ENCODE data around the gene KCNIP3.

KCNIP3 gene

GRCh38 chr2:95295376-95295775, 1.8 kb upstream of the KCNIP3 start:
- Histone ChIP-seq H3K9ac (ENCODE audit: insufficient read length) (no peak overlapping the region), H3K36me3 (ENCODE audit: insufficient read depth, low read length) (no peaks in the 10 kb centered on the region), H3K27ac (no peak overlapping the region), H3K9me3 (ENCODE audit: low read depth, low read length) (no peaks in the 10 kb centered on the region), H3K4me3 (no peak overlapping the region)
- TF ChIP-seq EZH2 (IDR thresholded peaks at IDR 0.05) (no peak), POLR2AphosphoS5 (IDR thresholded peaks at IDR 0.05; ENCODE audit: borderline replicate concordance, low read depth, low read length) (no peak), FOXP2 (optimal IDR thresholded peaks at IDR 0.05; ENCODE audit: control extremely low read depth, extremely low read length, insufficient read depth) (no peak)
- no peak for DNase-seq (ENCODE audit: low read depth, low spot score)

GRCh38 chr2:95296011-95296410, 1.1 kb upstream of the KCNIP3 start:
- no peak for TF ChIP-seq FOXP2 (optimal IDR thresholded peaks at IDR 0.05; ENCODE audit: control extremely low read depth, extremely low read length, insufficient read depth)
- TF ChIP-seq EZH2 (IDR thresholded peaks at IDR 0.05) = no peak
- no peak for TF ChIP-seq POLR2AphosphoS5 (IDR thresholded peaks at IDR 0.05; ENCODE audit: borderline replicate concordance, low read depth, low read length)
- Histone ChIP-seq H3K9me3 (ENCODE audit: low read depth, low read length) (no peaks in the 10 kb centered on the region), H3K27ac (no peak overlapping the region), H3K9ac (ENCODE audit: insufficient read length) (no peak overlapping the region), H3K4me3 (no peak overlapping the region), H3K36me3 (ENCODE audit: insufficient read depth, low read length) (no peaks in the 10 kb centered on the region)
- no peak for DNase-seq (ENCODE audit: low read depth, low spot score)

- H3K4me3 ChIP-seq = no peak overlapping the region
- no peak for DNase-seq (ENCODE audit: low read depth, low spot score)
- H3K27ac ChIP-seq = no peak overlapping the region
- no peak overlapping the region for H3K9ac ChIP-seq (ENCODE audit: insufficient read length)
- no peaks in the 10 kb centered on the region for H3K9me3 ChIP-seq (ENCODE audit: low read depth, low read length)
- TF ChIP-seq FOXP2 (optimal IDR thresholded peaks at IDR 0.05; ENCODE audit: control extremely low read depth, extremely low read length, insufficient read depth) (no peak), EZH2 (IDR thresholded peaks at IDR 0.05) (no peak), POLR2AphosphoS5 (IDR thresholded peaks at IDR 0.05; ENCODE audit: borderline replicate concordance, low read depth, low read length) (no peak)
- H3K36me3 ChIP-seq (ENCODE audit: insufficient read depth, low read length) = no peaks in the 10 kb centered on the region
These were observed 670 bp downstream of the KCNIP3 start for GRCh38 chr2:95297639-95298395.

- Histone ChIP-seq H3K27ac (no peak overlapping the region), H3K4me3 (no peak overlapping the region), H3K9me3 (ENCODE audit: low read depth, low read length) (no peaks in the 10 kb centered on the region), H3K36me3 (ENCODE audit: insufficient read depth, low read length) (no peaks in the 10 kb centered on the region), H3K9ac (ENCODE audit: insufficient read length) (no peak overlapping the region)
- no peak for DNase-seq (ENCODE audit: low read depth, low spot score)
- TF ChIP-seq FOXP2 (optimal IDR thresholded peaks at IDR 0.05; ENCODE audit: control extremely low read depth, extremely low read length, insufficient read depth) = no peak
- no peak for TF ChIP-seq POLR2AphosphoS5 (IDR thresholded peaks at IDR 0.05; ENCODE audit: borderline replicate concordance, low read depth, low read length)
- TF ChIP-seq EZH2 (IDR thresholded peaks at IDR 0.05) = no peak
These were observed 1.5 kb downstream of the KCNIP3 start for GRCh38 chr2:95298486-95299111.

- Histone ChIP-seq H3K9ac (ENCODE audit: insufficient read length) (no peak overlapping the region), H3K27ac (no peak overlapping the region), H3K4me3 (no peak overlapping the region), H3K36me3 (ENCODE audit: insufficient read depth, low read length) (no peaks in the 10 kb centered on the region), H3K9me3 (ENCODE audit: low read depth, low read length) (no peaks in the 10 kb centered on the region)
- TF ChIP-seq POLR2AphosphoS5 (IDR thresholded peaks at IDR 0.05; ENCODE audit: borderline replicate concordance, low read depth, low read length) = no peak
- TF ChIP-seq EZH2 (IDR thresholded peaks at IDR 0.05) = no peak
- TF ChIP-seq FOXP2 (optimal IDR thresholded peaks at IDR 0.05; ENCODE audit: control extremely low read depth, extremely low read length, insufficient read depth) = no peak
- DNase-seq (ENCODE audit: low read depth, low spot score) = no peak
These were observed 2.8 kb downstream of the KCNIP3 start for GRCh38 chr2:95299961-95300360.

GRCh38 chr2:95300450-95300849, 3.3 kb downstream of the KCNIP3 start:
- Histone ChIP-seq H3K4me3 (no peak overlapping the region), H3K9me3 (ENCODE audit: low read depth, low read length) (no peaks in the 10 kb centered on the region), H3K9ac (ENCODE audit: insufficient read length) (no peak overlapping the region), H3K36me3 (ENCODE audit: insufficient read depth, low read length) (no peaks in the 10 kb centered on the region), H3K27ac (no peak overlapping the region)
- DNase-seq (ENCODE audit: low read depth, low spot score) = no peak
- no peak for TF ChIP-seq EZH2 (IDR thresholded peaks at IDR 0.05)
- TF ChIP-seq FOXP2 (optimal IDR thresholded peaks at IDR 0.05; ENCODE audit: control extremely low read depth, extremely low read length, insufficient read depth) = no peak
- no peak for TF ChIP-seq POLR2AphosphoS5 (IDR thresholded peaks at IDR 0.05; ENCODE audit: borderline replicate concordance, low read depth, low read length)

- no peak overlapping the region for H3K27ac ChIP-seq
- H3K9ac ChIP-seq (ENCODE audit: insufficient read length) = no peak overlapping the region
These were observed 4.0 kb downstream of the KCNIP3 start for GRCh38 chr2:95301186-95301585.

GRCh38 chr2:95301876-95302641, 4.9 kb downstream of the KCNIP3 start:
- TF ChIP-seq FOXP2 (optimal IDR thresholded peaks at IDR 0.05; ENCODE audit: control extremely low read depth, extremely low read length, insufficient read depth) = no peak
- no peak for TF ChIP-seq POLR2AphosphoS5 (IDR thresholded peaks at IDR 0.05; ENCODE audit: borderline replicate concordance, low read depth, low read length)
- no peak for TF ChIP-seq EZH2 (IDR thresholded peaks at IDR 0.05)
- no peaks in the 10 kb centered on the region for H3K9me3 ChIP-seq (ENCODE audit: low read depth, low read length)
- no peak overlapping the region for H3K9ac ChIP-seq (ENCODE audit: insufficient read length)
- H3K36me3 ChIP-seq (ENCODE audit: insufficient read depth, low read length) = no peaks in the 10 kb centered on the region
- no peak for DNase-seq (ENCODE audit: low read depth, low spot score)
- H3K27ac ChIP-seq = no peak overlapping the region
- no peak overlapping the region for H3K4me3 ChIP-seq

More at GRCh38 chr2:95301186-95301585, 4.0 kb downstream of the KCNIP3 start:
- Histone ChIP-seq H3K4me3 (no peak overlapping the region), H3K36me3 (ENCODE audit: insufficient read depth, low read length) (no peaks in the 10 kb centered on the region), H3K9me3 (ENCODE audit: low read depth, low read length) (no peaks in the 10 kb centered on the region)
- DNase-seq (ENCODE audit: low read depth, low spot score) = no peak
- TF ChIP-seq FOXP2 (optimal IDR thresholded peaks at IDR 0.05; ENCODE audit: control extremely low read depth, extremely low read length, insufficient read depth) (no peak), POLR2AphosphoS5 (IDR thresholded peaks at IDR 0.05; ENCODE audit: borderline replicate concordance, low read depth, low read length) (no peak), EZH2 (IDR thresholded peaks at IDR 0.05) (no peak)
